ENCODE measurements around the gene SYMPK. TPM values are rescaled to one million over a fixed set of nuclear protein-coding genes. Genes with fewer than 3 reads are reported as not detected.

Gene SYMPK
- total RNA-seq, 1 donor: 42.0 TPM

DNA sequence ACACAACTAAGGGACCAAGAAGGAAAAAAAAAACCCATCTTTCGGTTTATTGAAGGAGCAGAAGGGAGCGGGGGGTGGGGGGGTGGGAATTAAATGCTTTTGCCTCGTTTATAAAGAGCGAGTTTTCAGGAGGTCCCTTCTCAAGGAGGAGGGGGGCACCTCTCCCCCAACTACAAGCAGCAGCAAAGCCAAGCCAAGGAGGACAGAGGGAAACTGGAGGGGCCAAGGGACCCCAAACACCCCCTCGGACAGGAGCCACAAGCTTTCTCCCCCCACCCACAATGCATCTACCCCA lies 20.6 kb upstream of the SYMPK start:
- Histone ChIP-seq H3K4me2 (ENCODE audit: insufficient read depth, low read length) (peak overlapping the region; percentile 48), H3K9me3 (ENCODE audit: low read depth, low read length) (no peaks in the 10 kb centered on the region), H3K36me3 (ENCODE audit: insufficient read depth, low read length) (peaks cover 5% of the 10 kb centered on the region), H2AFZ (ENCODE audit: low read length) (no peak overlapping the region), H3K4me3 (ENCODE audit: insufficient read depth, low read length) (no peak overlapping the region), H3K27me3 (ENCODE audit: insufficient read depth, low read length) (no peaks in the 10 kb centered on the region), H3K79me2 (ENCODE audit: insufficient read depth, low read length) (peaks cover 17% of the 10 kb centered on the region), H4K20me1 (ENCODE audit: insufficient read depth, low read length) (peaks cover 24% of the 10 kb centered on the region), H3K4me1 (ENCODE audit: insufficient read depth, low read length) (peaks cover 25% of the 10 kb centered on the region), H3K27ac (ENCODE audit: low read depth, low read length) (no peak overlapping the region)
- DNase-seq (ENCODE audit: insufficient read length, low spot score, missing footprints): no peak
- TF ChIP-seq, protein P1, sequence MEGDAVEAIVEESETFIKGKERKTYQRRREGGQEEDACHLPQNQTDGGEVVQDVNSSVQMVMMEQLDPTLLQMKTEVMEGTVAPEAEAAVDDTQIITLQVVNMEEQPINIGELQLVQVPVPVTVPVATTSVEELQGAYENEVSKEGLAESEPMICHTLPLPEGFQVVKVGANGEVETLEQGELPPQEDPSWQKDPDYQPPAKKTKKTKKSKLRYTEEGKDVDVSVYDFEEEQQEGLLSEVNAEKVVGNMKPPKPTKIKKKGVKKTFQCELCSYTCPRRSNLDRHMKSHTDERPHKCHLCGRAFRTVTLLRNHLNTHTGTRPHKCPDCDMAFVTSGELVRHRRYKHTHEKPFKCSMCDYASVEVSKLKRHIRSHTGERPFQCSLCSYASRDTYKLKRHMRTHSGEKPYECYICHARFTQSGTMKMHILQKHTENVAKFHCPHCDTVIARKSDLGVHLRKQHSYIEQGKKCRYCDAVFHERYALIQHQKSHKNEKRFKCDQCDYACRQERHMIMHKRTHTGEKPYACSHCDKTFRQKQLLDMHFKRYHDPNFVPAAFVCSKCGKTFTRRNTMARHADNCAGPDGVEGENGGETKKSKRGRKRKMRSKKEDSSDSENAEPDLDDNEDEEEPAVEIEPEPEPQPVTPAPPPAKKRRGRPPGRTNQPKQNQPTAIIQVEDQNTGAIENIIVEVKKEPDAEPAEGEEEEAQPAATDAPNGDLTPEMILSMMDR (IDR thresholded peaks at IDR 0.05; ENCODE audit: extremely low read depth, low read depth, low read length): no peak

DNA sequence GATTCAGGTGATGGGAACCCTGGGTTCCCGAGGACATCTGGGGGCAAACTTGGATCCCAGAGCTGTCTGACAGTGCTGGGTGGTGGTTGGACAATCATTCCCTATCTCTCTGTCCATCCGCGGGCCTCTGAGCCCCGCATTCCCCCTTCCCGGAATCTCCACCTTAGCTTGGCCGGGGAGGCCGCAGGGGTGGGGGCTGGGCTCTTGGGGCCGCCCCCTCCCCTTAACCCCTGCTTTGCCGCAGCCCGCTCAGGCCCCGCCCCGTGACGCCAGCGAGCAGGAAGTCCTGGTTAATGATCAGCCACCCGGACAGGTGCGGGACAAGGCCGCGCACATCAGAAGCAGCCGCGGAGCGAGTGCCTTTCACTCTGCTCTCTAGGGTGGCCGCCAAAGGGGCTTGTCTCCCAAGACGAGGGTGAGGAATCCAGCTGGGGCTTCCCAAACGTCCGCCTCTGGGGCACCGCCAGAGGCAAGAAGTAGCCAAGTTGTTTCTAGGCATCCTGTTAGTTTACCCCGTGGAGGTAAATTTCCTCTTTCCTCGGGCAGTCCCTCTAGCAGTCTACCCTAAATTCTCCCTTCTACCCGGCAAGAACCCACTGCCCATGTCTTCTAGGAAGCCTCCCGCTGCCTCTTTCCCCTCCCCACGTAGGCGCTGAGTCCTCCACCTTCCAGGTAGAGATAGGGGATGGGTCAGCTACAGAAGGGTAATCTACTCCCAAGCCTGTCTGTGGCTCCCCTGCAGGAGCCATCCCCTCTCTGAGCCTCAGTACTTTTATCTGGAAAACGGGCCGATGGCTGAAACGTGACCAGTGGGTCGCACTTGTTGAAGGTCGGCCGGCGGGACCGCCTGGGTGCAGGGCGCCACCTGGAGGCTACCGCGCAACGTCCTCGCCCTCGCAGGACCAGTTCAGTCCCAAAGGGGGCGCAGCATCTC lies 20.0 kb upstream of the SYMPK start:
- no peaks in the 10 kb centered on the region for H3K27me3 ChIP-seq (ENCODE audit: insufficient read depth, low read length)
- H3K4me3 ChIP-seq (ENCODE audit: insufficient read depth, low read length): peak overlapping the region; percentile 13
- H3K9me3 ChIP-seq (ENCODE audit: low read depth, low read length): no peaks in the 10 kb centered on the region
- peaks cover 5% of the 10 kb centered on the region for H3K36me3 ChIP-seq (ENCODE audit: insufficient read depth, low read length)
- peaks cover 24% of the 10 kb centered on the region for H4K20me1 ChIP-seq (ENCODE audit: insufficient read depth, low read length)
- TF ChIP-seq, protein P1 (IDR thresholded peaks at IDR 0.05; ENCODE audit: extremely low read depth, low read depth, low read length): peak; percentile 96
- H3K27ac ChIP-seq (ENCODE audit: low read depth, low read length): no peak overlapping the region
- peaks cover 17% of the 10 kb centered on the region for H3K79me2 ChIP-seq (ENCODE audit: insufficient read depth, low read length)
- H2AFZ ChIP-seq (ENCODE audit: low read length): no peak overlapping the region
- H3K4me1 ChIP-seq (ENCODE audit: insufficient read depth, low read length): peaks cover 25% of the 10 kb centered on the region
- peak; percentile 99 for DNase-seq (ENCODE audit: insufficient read length, low spot score, missing footprints)
- H3K4me2 ChIP-seq (ENCODE audit: insufficient read depth, low read length): peak overlapping the region; percentile 29

DNA sequence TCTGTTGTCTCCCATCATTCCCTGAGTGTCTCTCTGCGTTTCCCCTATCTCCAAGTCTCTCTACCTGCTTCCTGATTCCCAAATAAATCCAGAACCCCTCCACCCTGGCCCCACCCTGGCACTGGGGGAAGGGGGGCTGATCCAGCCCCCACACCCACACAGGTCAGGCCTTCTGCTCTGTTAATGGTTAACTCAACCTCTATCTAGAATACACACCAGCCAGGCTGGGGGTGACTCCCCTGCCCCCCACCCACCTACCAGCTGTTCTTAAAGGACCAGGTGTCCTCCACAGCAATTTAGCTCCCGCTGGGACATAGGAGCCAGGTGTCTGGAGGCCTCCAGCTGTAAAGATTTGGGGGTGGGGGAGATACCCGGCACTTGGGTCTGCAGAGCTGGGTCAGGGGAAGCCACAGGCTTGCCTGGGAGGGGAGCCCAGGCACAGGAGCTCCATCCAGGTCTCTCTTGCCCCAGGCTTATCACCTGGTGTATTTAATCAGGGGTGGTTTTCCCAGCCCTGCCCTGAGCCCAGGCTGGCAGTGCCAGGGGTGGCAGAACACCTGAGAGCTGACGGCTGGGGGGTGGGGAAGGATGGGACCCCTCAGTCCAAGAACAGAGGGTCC lies 19.1 kb upstream of the SYMPK start:
- H3K4me2 ChIP-seq (ENCODE audit: insufficient read depth, low read length): no peak overlapping the region
- H3K27me3 ChIP-seq (ENCODE audit: insufficient read depth, low read length): no peaks in the 10 kb centered on the region

More for the DNA sequence above, 19.1 kb upstream of the SYMPK start:
- Histone ChIP-seq H3K36me3 (ENCODE audit: insufficient read depth, low read length) (peaks cover 5% of the 10 kb centered on the region), H3K27ac (ENCODE audit: low read depth, low read length) (no peak overlapping the region), H3K4me1 (ENCODE audit: insufficient read depth, low read length) (peaks cover 22% of the 10 kb centered on the region), H2AFZ (ENCODE audit: low read length) (no peak overlapping the region), H3K9me3 (ENCODE audit: low read depth, low read length) (no peaks in the 10 kb centered on the region), H3K4me3 (ENCODE audit: insufficient read depth, low read length) (no peak overlapping the region), H4K20me1 (ENCODE audit: insufficient read depth, low read length) (peaks cover 24% of the 10 kb centered on the region), H3K79me2 (ENCODE audit: insufficient read depth, low read length) (peaks cover 17% of the 10 kb centered on the region)
- TF ChIP-seq, protein P1 (IDR thresholded peaks at IDR 0.05; ENCODE audit: extremely low read depth, low read depth, low read length): no peak
- DNase-seq (ENCODE audit: insufficient read length, low spot score, missing footprints): peak; percentile 50
